Measurements from ENCODE around the gene CLDN4. TPM values are rescaled to one million over a fixed set of nuclear protein-coding genes. Genes with fewer than 3 reads are reported as not detected.

CLDN4 gene
- polyA plus RNA-seq, 1 donor (not counting 4 experiments of a cell fraction or from before 2014, with no cell fraction given), result 7.2 TPM

- Histone ChIP-seq H4K20me1 (ENCODE audit: control insufficient read depth, extremely low read depth, insufficient read depth, low read length) (no peaks in the 10 kb centered on the region), H3K9ac (ENCODE audit: control insufficient read depth, extremely low read depth, insufficient read depth, low read length) (no peak overlapping the region), H3K9me3 (ENCODE audit: control insufficient read depth, low read depth, low read length) (no peaks in the 10 kb centered on the region), H3K27me3 (ENCODE audit: control insufficient read depth, extremely low read depth, insufficient read depth, low read length) (peaks cover 7% of the 10 kb centered on the region), H3K36me3 (ENCODE audit: control insufficient read depth in 2 of 2, extremely low read depth in 1 of 2, insufficient read depth in 2 of 2, low read length in 2 of 2) (no peaks in the 10 kb centered on the region), H2AFZ (ENCODE audit: control insufficient read depth, low read length) (no peak overlapping the region), H3K4me3 (ENCODE audit: control insufficient read depth in 2 of 3, extremely low read depth in 1 of 3, insufficient read depth in 2 of 3, low read depth in 1 of 3, low read length in 3 of 3) (no peak overlapping the region), H3K4me2 (ENCODE audit: control insufficient read depth, extremely low read depth, insufficient read depth, low read depth, low read length) (no peak overlapping the region), H3K9me1 (ENCODE audit: control insufficient read depth, extremely low read depth, insufficient read depth, low read length) (no peaks in the 10 kb centered on the region), H3K79me2 (ENCODE audit: control insufficient read depth, insufficient read depth, low read length) (no peaks in the 10 kb centered on the region), H3K27ac (ENCODE audit: control insufficient read depth, insufficient read depth, low read length) (no peak overlapping the region), H3K4me1 (ENCODE audit: control insufficient read depth, extremely low read depth, insufficient read depth, low read length) (peaks cover 13% of the 10 kb centered on the region)
- FAIRE-seq (no peak), DNase-seq (ENCODE audit: low read depth, low spot score) (no peak)
- dilution Hi-C loops (cut with MboI; ENCODE audit: extremely low pct_ligation_motif_present, low sequenced_read_pairs), result loop anchor here (25.0 kb wide), 1 partner anchor 105 kb away; no protein-coding TSS in a partner anchor
- TF ChIP-seq CTCF (optimal IDR thresholded peaks at IDR 0.05 in 1 of 3, IDR thresholded peaks at IDR 0.05 in 1 of 3, conservative IDR thresholded peaks at IDR 0.05 in 1 of 3; ENCODE audit: extremely low read depth in 1 of 3, insufficient read depth in 2 of 3, low read length in 3 of 3) (no peak), EZH2 (IDR thresholded peaks at IDR 0.05; ENCODE audit: low read length) (no peak)
These were observed 26.1 kb downstream of the CLDN4 start for GRCh38 chr7:73856941-73857340.

GRCh38 chr7:73858807-73859206, 28.0 kb downstream of the CLDN4 start:
- no peaks in the 10 kb centered on the region for H4K20me1 ChIP-seq (ENCODE audit: control insufficient read depth, extremely low read depth, insufficient read depth, low read length)
- H3K4me1 ChIP-seq (ENCODE audit: control insufficient read depth, extremely low read depth, insufficient read depth, low read length), result peaks cover 6% of the 10 kb centered on the region
- no peaks in the 10 kb centered on the region for H3K9me3 ChIP-seq (ENCODE audit: control insufficient read depth, low read depth, low read length)
- H3K9ac ChIP-seq (ENCODE audit: control insufficient read depth, extremely low read depth, insufficient read depth, low read length), result no peak overlapping the region
- no peak for DNase-seq (ENCODE audit: low read depth, low spot score)
- no peaks in the 10 kb centered on the region for H3K36me3 ChIP-seq (ENCODE audit: control insufficient read depth in 2 of 2, extremely low read depth in 1 of 2, insufficient read depth in 2 of 2, low read length in 2 of 2)
- no peak overlapping the region for H2AFZ ChIP-seq (ENCODE audit: control insufficient read depth, low read length)
- H3K9me1 ChIP-seq (ENCODE audit: control insufficient read depth, extremely low read depth, insufficient read depth, low read length), result no peaks in the 10 kb centered on the region
- dilution Hi-C loops (cut with MboI; ENCODE audit: extremely low pct_ligation_motif_present, low sequenced_read_pairs), result loop anchor here (25.0 kb wide), 1 partner anchor 103 kb away; no protein-coding TSS in a partner anchor
- H3K4me2 ChIP-seq (ENCODE audit: control insufficient read depth, extremely low read depth, insufficient read depth, low read depth, low read length), result no peak overlapping the region
- TF ChIP-seq CTCF (optimal IDR thresholded peaks at IDR 0.05 in 1 of 3, IDR thresholded peaks at IDR 0.05 in 1 of 3, conservative IDR thresholded peaks at IDR 0.05 in 1 of 3; ENCODE audit: extremely low read depth in 1 of 3, insufficient read depth in 2 of 3, low read length in 3 of 3) (no peak), EZH2 (IDR thresholded peaks at IDR 0.05; ENCODE audit: low read length) (no peak)
- H3K27ac ChIP-seq (ENCODE audit: control insufficient read depth, insufficient read depth, low read length), result no peak overlapping the region
- FAIRE-seq, result no peak
- no peaks in the 10 kb centered on the region for H3K79me2 ChIP-seq (ENCODE audit: control insufficient read depth, insufficient read depth, low read length)
- H3K4me3 ChIP-seq (ENCODE audit: control insufficient read depth in 2 of 3, extremely low read depth in 1 of 3, insufficient read depth in 2 of 3, low read depth in 1 of 3, low read length in 3 of 3), result no peak overlapping the region
- H3K27me3 ChIP-seq (ENCODE audit: control insufficient read depth, extremely low read depth, insufficient read depth, low read length), result peaks cover 7% of the 10 kb centered on the region
